IPS-NIHi7 (cell line): ENCODE data around the gene SLC13A3.

Experiments
- DNase-seq: peaks from one replicate; pipeline ENCODE4 v3.0.0; 2012; ENCODE audit warnings: mixed read lengths; ENCODE audit errors: extremely low spot score

SLC13A3 gene

DNA sequence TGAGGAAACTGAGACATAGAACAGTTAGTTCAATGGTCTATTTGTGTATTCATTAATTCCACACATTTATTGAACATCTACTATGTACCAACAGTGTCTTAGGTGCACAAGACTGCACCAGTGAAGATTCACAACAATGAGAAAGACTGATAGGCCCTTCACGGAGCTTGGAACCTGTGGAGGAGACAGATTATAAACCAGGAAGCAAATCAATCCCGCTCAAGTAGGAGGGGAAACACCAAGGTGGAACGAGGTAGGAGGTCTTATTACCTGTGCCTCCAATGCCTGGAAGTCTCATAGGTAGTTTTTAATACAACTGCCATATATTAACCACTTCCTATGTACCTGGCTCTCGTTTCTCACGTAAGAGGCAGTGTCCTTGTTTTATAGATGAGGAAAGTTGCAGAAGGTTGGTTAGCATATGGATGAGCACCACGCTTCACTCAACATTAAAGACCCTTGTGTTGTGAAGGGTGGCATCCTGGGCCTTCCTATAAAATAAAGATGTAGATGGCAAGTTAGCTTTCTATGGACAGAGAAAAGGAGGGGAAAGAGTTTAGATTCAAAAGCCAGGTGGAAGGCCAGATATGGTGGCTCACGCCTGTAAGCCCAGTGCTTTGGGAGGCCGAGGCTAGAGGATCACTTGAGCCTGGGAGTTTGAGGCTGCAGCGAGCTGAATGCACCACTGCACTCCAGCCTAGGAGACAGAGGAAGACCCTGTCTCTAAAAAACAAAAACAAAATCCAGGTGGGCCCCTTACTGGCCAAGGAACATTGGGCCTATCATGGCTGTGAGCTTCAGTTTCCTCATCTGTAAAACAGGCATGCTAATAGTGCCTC, 45.1 kb downstream of the SLC13A3 start:
- DNase-seq = no peak

DNA sequence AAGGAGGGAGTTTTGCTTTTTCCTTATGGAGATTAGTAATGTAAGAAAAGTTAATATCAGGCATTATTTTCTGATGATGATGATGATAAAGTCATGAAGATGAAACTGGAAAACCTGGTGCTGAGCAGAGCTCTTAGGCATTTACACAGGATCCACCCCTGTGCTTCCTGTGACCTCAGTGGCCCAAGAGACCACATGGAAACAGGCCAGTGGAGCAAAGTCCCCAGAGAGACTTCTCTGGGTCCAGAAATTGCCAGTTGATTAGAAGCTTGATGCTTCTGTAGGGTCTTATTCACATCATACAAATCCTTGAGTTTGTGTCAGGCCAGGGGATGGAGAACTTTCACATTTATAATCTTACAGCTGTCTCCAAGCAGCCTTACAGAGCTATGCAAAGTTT, 46.1 kb downstream of the SLC13A3 start:
- no peak for DNase-seq

DNA sequence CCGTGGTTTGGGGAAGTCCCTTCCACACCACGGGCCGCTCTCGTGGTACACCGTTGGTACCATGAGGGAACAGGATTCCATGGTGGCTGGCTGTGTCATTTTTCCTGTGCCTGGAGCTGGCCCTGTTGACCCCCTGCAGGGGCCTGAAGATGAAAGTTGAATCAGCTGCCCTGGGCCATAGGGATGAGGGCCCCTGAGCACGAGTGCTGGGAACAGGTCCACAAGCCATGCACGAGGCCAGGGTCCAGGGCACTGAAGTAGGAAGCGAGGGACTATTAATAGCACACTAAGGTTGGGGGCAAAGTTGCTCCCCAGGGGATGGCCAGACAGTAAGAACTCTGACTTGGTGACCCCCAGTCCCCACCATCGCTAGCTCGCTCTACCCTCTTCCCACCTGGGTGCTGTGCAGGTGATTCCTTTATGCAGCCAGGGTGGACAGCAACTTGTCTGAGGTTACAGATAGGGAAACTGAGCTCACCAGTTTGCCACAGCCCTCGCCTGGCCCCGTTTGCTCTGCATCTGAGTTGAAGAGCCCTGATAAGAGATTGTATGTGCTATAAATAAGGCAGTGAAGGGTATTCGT, 46.6 kb downstream of the SLC13A3 start:
- no peak for DNase-seq

DNA sequence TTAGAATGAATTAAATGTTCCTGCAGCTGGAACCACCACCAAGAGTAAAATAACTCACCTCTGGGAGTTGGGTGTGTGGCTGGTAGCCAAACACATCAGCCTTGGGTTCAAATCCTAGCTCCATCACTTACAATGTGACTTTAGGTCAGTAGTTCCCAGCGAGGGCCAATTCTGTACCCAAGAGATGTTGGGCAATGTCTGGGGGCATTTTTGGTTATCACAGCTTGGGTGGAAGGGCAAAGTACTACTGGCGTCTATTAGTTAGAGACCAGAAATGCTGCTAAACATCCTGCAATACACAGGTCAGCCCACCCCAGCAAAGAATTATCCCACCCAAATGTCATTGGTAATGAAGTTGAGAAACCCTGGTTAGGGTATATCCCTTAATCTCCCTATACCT, 48.8 kb downstream of the SLC13A3 start:
- no peak for DNase-seq

DNA sequence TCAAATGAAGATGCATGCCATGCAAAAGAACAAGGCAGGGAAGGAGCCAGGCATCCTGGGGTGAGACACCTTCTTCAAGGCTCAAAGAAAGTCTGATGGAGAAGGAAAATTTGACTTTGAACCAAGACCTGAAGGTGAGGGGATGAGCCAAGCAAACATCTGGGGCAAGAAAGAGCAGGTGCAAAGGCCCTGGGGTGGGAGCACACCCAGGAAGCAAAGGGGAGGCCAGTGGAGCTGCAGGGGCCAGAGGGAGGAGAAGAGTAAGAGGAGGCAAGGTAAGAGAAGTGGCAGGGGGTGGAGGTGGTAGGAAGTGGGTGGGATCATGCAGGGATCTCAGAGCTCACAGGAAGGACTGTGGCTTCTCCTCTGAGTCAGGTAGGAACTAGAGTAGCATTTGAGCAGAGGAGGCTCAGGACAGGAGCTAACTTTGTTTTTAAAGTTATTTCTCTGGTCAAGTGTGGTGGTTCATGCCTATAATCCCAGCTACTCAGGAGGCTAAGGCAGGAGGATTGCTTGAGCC, 49.6 kb downstream of the SLC13A3 start:
- DNase-seq = no peak

DNA sequence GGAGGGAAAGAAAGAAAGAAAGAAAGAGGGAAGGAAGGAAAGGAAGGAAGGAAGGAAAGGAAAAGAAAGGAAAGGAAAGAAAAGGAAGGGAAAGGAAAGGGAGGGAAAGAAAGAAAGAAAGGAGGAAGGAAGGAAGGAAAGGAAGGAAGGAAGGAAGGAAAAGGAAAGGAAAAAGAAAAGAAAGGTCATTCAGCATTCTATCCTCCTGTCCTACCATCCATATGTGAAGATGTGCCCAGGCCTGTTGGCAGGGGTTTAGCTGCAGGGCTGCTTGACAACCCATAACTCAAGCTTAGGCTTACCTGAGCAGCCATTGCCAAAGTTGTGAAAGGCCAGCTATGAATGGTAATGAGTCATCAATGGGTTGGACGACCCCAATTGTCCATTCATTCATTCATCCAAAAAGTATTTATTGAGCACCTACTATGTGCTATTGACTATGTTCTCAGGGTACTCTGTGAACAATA, 50.9 kb downstream of the SLC13A3 start:
- no peak for DNase-seq

DNA sequence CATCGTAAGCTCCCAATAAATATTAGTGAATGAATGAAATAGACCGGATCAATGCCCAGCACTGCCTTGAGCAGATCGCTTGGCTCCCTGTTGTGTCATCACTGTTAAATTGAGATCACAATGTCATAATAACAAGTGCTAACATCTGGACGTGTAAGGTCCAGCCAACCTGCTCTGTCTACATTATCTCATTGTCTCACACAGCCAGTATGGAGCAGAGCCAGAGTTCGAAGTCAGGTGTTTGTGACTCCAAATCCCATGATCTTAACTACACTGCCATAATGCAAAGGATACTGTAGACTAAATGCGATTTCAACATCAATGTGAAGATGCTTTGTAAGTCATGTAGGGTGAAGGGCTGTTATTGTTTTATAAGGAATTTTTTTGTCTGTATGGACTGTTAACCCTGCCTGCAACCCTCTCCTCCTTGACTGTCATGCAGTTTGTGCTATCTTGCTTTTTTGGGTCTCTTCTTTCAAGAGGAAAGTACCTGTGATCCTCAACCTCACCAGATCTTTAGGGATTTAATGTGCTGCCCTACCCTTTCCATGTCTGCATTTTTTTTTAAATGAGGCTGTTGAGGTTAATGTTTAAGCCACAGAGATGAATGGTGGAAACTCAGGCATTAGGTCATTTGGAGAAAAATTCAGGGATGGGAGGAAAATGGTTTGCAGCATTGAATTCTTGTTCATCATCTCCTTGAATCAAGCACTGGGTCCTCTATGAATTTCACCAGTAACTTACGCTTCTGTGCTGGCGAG, 51.9 kb downstream of the SLC13A3 start:
- DNase-seq = no peak

DNA sequence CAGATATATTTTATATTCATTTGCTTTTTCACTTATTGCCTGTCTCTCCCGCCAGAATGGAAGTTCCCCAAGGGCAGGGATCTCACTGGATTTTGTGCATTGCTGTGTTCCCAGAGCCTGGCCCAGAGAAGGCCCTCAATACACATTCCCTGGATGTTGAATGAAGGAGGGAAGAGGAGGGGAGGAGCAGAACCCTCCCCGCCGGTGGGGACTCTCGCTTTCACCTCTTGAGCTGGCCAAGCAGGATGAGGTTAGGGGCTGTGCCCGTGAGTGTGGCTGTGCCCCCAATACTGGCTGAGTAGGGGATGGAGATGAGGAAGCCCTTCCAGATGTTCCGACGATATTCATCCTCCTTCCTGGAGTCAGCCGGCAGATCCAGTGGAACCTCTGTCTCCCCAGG, 55.3 kb downstream of the SLC13A3 start:
- DNase-seq = no peak

DNA sequence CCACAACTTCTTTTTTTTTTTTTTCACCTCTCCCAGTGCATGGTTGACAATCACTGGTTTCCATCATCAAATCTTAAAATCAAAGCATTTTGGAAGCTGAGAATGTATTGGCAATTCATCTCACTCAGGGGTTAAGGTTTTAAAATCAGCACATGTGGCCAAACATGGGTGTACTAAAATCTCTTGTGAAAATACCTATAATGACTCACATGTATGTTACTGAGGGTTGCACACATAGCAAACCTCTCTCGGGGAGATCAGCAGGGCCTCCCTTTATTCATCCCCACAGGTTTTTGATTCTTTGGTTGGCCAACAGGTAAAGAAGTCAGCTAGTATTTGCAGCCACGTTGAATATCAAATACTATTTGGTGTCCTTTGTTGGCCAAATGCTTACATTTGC, 56.5 kb downstream of the SLC13A3 start:
- no peak for DNase-seq

DNA sequence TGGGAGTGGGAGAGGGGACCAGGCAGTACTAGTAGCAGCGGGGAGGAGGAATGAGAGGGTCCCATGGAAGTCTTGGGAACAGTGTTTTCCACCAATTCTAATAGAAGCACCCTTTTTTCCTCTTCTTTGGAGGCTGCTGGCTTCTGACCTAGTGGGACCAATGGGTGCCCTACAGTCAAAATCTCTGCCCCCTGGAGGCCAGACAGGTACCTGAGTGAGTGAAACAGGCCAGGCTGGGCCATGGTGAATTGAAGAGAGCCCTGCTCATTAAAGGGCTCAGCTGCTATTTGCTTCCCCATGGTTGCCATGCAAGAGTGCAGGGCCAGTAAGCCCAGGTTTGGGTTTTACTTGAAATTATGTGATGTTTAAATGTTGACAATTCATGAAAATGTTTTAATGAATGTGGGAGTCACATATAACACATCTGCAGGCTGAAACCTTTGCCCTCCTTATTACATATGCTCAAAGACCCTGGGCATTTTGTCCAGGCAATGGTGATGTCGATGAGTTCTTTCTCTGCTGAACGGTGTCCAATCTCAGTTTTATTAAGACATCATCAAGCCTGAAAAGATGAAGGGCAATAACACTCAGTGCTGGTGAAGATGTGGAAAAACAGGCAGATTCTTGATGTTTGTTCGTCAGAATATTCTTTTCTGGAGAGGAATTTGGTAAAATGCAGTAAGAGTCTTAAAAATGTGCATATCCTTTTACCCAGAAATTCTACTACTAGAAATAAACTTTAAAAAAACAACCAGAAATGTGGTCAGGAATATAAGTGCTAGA, 58.5 kb downstream of the SLC13A3 start:
- peak; percentile 51 for DNase-seq

DNA sequence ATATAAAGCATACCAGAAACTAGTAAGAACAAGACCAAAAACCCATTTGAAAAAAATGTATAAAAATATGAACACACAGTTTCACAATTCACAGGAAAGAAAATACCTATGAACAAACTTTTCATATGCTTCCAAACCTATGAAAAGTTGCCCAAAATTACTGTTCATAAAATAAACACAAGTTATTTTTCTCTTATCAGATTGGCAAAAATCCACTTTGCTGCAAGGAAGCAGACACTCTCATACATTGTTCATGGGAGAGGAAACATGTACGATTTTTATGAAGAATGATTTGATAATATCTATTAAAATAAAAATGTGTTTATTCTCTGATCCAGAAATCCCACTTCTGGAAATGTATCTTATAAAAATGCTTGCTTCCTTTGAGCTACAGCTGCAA, 60.8 kb downstream of the SLC13A3 start:
- DNase-seq = no peak

DNA sequence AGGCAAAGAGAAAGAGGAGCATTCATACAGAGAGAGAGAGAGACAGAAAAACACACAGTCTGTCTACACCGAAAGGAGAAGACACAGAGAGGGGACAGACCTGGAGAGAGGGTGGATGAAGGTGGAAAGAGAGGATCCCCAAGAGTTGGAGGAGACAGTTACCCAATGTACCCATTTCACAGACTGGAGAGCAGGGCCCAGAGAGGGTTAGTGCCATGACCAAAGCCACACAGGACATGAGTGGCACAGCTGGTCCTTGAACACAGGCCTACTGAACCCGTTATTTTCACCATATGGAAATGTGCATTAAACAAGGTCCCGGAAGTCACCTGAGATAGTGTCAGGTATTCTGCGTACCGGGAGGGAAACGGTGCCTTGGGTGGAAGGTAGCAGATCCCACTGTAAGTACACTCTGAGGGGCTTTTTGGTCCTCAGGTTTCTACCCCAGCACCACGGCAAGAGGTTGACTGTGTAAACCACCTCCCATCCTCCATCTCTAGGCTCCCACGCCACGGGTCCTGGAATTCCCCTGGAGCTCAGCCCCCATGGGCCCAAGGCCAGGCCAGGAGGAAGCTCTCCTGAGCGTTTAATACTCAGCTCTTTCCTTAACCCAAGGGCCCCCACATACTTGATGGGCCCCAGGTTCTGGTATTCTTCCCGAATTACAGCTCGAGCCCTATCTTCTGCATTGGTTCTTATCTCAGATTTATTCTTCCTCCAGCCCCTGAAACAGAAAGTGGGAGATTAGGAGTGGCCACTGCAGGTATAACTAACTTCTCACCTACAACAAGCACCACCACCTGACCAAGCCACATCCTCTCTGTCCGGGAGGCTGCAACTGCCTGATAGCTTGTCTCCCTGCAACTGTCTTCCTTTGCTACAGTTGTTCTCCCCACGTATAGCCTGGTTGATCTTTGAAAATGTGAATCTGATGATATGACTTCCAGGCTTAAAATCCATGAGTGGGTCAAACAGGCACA, 62.4 kb downstream of the SLC13A3 start:
- DNase-seq = no peak

DNA sequence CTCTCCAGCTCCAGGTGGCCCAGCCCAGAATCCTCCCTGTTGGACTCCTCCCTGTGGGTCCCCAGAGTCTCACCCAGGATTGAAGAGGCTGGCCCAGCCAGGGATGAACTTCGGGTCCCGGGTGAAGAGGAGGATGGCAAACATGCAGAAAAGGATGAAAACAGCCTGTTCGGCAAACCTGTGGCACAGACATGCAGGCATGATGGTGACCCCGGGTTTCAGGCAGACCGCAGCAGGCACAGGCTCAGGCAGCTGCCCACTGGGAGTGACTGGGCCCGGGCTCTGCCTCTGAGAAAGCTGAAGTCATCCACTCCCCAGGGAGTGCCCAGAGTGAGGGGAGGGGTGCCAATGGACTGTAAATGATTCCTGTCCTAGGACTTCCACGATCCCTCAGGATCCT, 63.3 kb downstream of the SLC13A3 start:
- no peak for DNase-seq

DNA sequence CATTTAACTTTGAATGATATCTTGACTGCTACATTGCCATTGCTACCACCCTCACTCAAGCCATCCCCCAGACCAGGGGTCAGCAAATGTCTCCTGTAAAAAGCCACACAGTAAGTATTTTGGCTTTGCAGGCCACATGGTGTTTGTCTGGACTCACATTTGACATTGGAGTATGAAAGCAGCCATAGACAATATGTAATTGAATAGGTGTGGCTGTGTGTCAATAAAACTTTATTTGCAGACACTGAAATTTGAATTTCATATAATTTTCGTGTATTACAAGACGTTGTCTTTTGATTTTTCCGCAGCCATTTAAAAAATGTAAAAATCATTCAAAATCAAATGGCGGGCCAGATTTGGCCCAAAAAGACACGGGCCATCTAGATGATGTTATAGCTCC, 64.5 kb downstream of the SLC13A3 start:
- DNase-seq = no peak

DNA sequence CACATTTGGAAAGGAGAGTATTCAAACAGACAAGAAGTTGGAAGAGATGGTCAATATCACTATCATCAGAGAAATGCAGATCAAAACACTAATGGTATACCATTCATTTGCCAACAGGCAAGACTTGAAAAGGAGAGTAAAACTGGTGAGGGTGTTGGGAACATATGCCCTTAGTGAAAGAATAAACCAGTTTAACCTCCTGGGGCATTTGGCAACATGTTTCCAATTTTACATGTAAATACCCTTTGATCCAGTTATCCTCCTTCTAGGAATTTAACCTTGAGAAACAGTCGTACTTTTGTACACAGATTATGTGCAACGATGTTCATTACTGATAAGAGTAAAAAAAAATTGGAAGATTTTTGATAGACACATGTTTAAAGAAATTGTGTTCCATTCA, 66.8 kb downstream of the SLC13A3 start:
- no peak for DNase-seq

DNA sequence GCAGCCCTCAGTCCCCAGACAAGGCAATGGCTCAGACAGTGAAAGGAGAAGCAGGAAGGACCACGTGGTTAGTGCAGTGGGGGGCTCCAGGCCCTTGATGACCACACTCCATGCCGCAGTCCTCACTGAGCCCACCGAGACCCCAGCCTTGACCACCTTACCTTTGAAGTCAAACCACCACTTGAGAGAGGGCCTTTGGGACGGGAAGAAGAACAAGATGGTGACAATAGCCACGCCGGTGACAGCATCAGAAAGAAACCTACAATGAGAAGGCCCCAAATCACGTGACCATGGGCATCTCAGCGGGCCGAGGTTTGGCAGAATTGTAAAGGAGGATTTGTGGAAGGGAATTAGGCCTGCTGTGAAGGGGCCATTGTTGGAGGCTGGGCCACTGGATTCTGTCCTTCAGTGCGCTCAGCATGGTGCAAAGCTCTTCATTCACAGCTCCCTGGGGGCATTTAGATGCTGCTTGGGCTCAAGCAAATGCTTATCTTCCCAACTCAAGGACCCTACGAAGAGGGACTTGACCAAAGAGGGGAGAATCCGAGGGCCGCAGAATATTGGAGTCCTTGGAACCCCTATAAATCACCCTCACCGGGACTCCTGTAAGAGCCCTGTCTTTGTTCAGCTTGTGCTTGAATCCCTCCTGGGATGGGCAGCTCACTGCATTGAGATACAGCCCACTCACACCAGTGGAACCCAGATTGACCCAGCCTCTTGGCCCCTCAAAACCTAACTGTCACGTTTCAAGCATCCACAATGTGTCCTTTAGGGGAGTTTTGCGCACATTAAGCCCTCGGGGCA, 67.6 kb downstream of the SLC13A3 start:
- peak; percentile 78 for DNase-seq

DNA sequence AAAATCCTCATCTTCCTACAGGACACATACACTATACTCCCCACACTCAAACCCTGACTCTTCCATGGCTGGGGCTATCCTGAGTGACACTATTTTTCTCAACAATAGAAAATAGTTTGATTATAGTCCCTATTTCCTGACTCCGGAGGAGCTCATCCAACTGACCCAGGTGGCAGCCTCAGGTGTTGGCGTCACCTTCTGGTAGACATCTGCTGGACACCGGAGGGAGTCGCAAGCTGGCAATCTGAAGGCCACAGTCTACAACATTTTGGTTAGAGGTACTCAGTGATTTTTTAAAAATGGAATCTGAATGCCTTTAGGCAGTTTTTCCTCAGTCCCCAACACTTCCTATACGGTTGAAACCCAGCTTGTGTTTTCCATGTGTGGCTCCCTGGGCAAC, 68.6 kb downstream of the SLC13A3 start:
- DNase-seq = no peak

DNA sequence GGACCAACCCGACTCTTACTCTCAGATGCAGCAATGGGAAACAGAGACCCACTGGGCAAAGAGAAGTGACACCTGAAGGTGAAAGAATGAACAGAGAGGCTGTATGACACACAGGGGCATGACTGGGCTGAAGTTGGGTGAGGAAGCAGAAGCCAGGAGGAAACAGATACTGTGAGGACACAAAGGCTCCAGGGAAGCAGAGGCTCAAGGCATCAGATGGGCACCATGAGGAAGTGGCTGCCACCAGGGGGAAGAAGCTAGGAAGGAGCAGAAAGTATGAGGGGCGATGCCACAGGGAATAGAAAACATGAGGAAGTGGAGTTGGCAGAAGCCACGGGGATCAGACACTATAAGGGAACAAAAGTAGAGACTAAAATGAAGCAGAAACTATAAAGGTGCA, 69.9 kb downstream of the SLC13A3 start:
- DNase-seq = no peak

DNA sequence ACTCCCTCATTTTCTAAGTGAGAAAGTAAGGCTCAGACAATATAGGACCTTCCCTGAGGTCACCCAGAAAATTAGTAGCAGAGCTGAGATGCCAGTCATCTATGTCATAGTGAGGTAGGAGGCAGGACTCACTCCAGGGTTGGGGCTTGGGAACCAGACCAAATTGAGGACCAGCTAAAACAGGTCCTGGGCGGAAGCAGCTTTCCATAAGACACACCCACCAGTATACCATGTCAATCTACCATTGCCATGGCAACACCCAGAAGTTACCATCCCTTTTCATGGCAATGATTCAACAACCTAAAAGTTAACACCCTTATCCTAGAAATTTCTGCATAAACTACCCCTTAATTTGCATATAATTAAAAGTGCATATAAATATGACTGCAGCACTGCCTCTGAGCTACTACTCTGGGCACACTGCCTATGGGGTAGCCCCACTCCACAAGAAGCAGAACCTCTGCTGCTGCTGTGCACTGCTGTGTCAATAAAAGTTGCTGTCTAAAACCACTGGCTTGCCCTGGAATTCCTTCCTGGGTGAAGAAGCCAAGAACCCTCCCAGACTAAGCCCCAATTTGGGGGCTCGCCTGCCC, 70.5 kb downstream of the SLC13A3 start:
- no peak for DNase-seq
